ENCODE data around the gene PRRX2. TPM values are rescaled to one million over a fixed set of nuclear protein-coding genes. Genes with fewer than 3 reads are reported as not detected.
"Not testable (repeated sequence)": the region's sequence is repeated elsewhere in the genome, so short reads cannot be mapped to it uniquely, and the experiment has no call there.

PRRX2 gene
- total RNA-seq, 1 experiment from 2014 or later = 0.29 TPM

- DNase-seq (ENCODE audit: low read depth, low spot score) = no peak
- in situ Hi-C loops (cut with HindIII; ENCODE audit: low pct_unique_long_range_greater_than_20kb, low sequenced_read_pairs) = no loop called here
Observed at GRCh38 chr9:129646654-129647053, 18.8 kb upstream of the PRRX2 start.

GRCh38 chr9:129647635-129648034 is 17.8 kb upstream of the PRRX2 start:
- in situ Hi-C loops (cut with HindIII; ENCODE audit: low pct_unique_long_range_greater_than_20kb, low sequenced_read_pairs) = no loop called here
- DNase-seq (ENCODE audit: low read depth, low spot score) = no peak

GRCh38 chr9:129648092-129648763 is 17.2 kb upstream of the PRRX2 start:
- in situ Hi-C loops (cut with HindIII; ENCODE audit: low pct_unique_long_range_greater_than_20kb, low sequenced_read_pairs) = no loop called here
- no peak for DNase-seq (ENCODE audit: low read depth, low spot score)

- in situ Hi-C loops (cut with HindIII; ENCODE audit: low pct_unique_long_range_greater_than_20kb, low sequenced_read_pairs) = no loop called here
- DNase-seq (ENCODE audit: low read depth, low spot score) = no peak
Observed at GRCh38 chr9:129648764-129649115, 16.7 kb upstream of the PRRX2 start.

- DNase-seq (ENCODE audit: low read depth, low spot score) = no peak
- in situ Hi-C loops (cut with HindIII; ENCODE audit: low pct_unique_long_range_greater_than_20kb, low sequenced_read_pairs) = no loop called here
Observed at GRCh38 chr9:129649726-129650679, 15.4 kb upstream of the PRRX2 start.

- in situ Hi-C loops (cut with HindIII; ENCODE audit: low pct_unique_long_range_greater_than_20kb, low sequenced_read_pairs) = no loop called here
- DNase-seq (ENCODE audit: low read depth, low spot score) = no peak
Observed at GRCh38 chr9:129650680-129651235, 14.7 kb upstream of the PRRX2 start.

GRCh38 chr9:129653823-129654553 is 11.5 kb upstream of the PRRX2 start:
- in situ Hi-C loops (cut with HindIII; ENCODE audit: low pct_unique_long_range_greater_than_20kb, low sequenced_read_pairs) = no loop called here
- DNase-seq (ENCODE audit: low read depth, low spot score) = no peak

GRCh38 chr9:129654554-129655040 is 10.8 kb upstream of the PRRX2 start:
- DNase-seq (ENCODE audit: low read depth, low spot score) = no peak
- in situ Hi-C loops (cut with HindIII; ENCODE audit: low pct_unique_long_range_greater_than_20kb, low sequenced_read_pairs) = no loop called here

- in situ Hi-C loops (cut with HindIII; ENCODE audit: low pct_unique_long_range_greater_than_20kb, low sequenced_read_pairs) = no loop called here
- no peak for DNase-seq (ENCODE audit: low read depth, low spot score)
Observed at GRCh38 chr9:129655154-129655553, 10.3 kb upstream of the PRRX2 start.

GRCh38 chr9:129655696-129656095 is 9.8 kb upstream of the PRRX2 start:
- no peak for DNase-seq (ENCODE audit: low read depth, low spot score)
- in situ Hi-C loops (cut with HindIII; ENCODE audit: low pct_unique_long_range_greater_than_20kb, low sequenced_read_pairs) = no loop called here

GRCh38 chr9:129656795-129657390 is 8.6 kb upstream of the PRRX2 start:
- in situ Hi-C loops (cut with HindIII; ENCODE audit: low pct_unique_long_range_greater_than_20kb, low sequenced_read_pairs) = no loop called here
- DNase-seq (ENCODE audit: low read depth, low spot score) = no peak

- in situ Hi-C loops (cut with HindIII; ENCODE audit: low pct_unique_long_range_greater_than_20kb, low sequenced_read_pairs) = no loop called here
- no peak for DNase-seq (ENCODE audit: low read depth, low spot score)
Observed at GRCh38 chr9:129661029-129661428, 4.4 kb upstream of the PRRX2 start.

GRCh38 chr9:129662239-129662638 is 3.2 kb upstream of the PRRX2 start:
- in situ Hi-C loops (cut with HindIII; ENCODE audit: low pct_unique_long_range_greater_than_20kb, low sequenced_read_pairs); DNase-seq (ENCODE audit: low read depth, low spot score): not testable (repeated sequence)

- in situ Hi-C loops (cut with HindIII; ENCODE audit: low pct_unique_long_range_greater_than_20kb, low sequenced_read_pairs) = no loop called here
- no peak for DNase-seq (ENCODE audit: low read depth, low spot score)
Observed at GRCh38 chr9:129664746-129665388, 580 bp upstream of the PRRX2 start.

GRCh38 chr9:129665814-129666520 is 520 bp downstream of the PRRX2 start:
- no peak for DNase-seq (ENCODE audit: low read depth, low spot score)
- in situ Hi-C loops (cut with HindIII; ENCODE audit: low pct_unique_long_range_greater_than_20kb, low sequenced_read_pairs) = no loop called here

- no peak for DNase-seq (ENCODE audit: low read depth, low spot score)
- in situ Hi-C loops (cut with HindIII; ENCODE audit: low pct_unique_long_range_greater_than_20kb, low sequenced_read_pairs) = no loop called here
Observed at GRCh38 chr9:129666575-129666974, 1.1 kb downstream of the PRRX2 start.

Data from SK-MEL-5 (cell line).